CD14-positive monocyte (primary cell): ENCODE results near the gene WDR41. TPM values are rescaled to one million over a fixed set of nuclear protein-coding genes. Genes with fewer than 3 reads are reported as not detected.

Source experiments
- DNase-seq, 3 donors: peaks; one replicate each; pipeline ENCODE4 v3.0.0-alpha.2; 2011 to 2022
- H2AFZ ChIP-seq: 2 replicates; pipeline ENCODE4 v1.6.0; 2012; ENCODE audit warnings: mild to moderate bottlenecking, low read depth, low read length, inconsistent platforms; ENCODE audit not compliant: insufficient read depth, poor library complexity, severe bottlenecking
- H3K27ac ChIP-seq, 2 donors: 1 replicate in 1 of 2; 2 replicates in 1 of 2; pipeline ENCODE4 v1.5.1; 2012 to 2013; ENCODE audit warnings: low read length in 2 of 2, control low read depth in 1 of 2, inconsistent platforms in 1 of 2, low read depth in 1 of 2, mild to moderate bottlenecking in 1 of 2
- H3K27me3 ChIP-seq, 2 donors: one replicate each; pipeline versions ENCODE4 v1.6.0 to v1.6.1; 2011 to 2013; ENCODE audit warnings: low read length in 2 of 2; ENCODE audit not compliant: control insufficient read depth in 2 of 2, insufficient read depth in 2 of 2
- H3K36me3 ChIP-seq, 2 donors: replicated peaks in 1 of 2; 1 replicate in 1 of 2; 2 replicates in 1 of 2; pipeline versions ENCODE4 v1.5.1 to v1.6.1; 2012 to 2013; ENCODE audit warnings: low read length in 2 of 2, control low read depth in 1 of 2, inconsistent platforms in 1 of 2, mild to moderate bottlenecking in 1 of 2; ENCODE audit not compliant: insufficient read depth in 2 of 2, control insufficient read depth in 1 of 2
- H3K4me1 ChIP-seq, 2 donors: 1 replicate in 1 of 2; 2 replicates in 1 of 2; pipeline versions ENCODE4 v1.5.1 to v1.6.1; 2012 to 2013; ENCODE audit warnings: low read length in 2 of 2, control low read depth in 1 of 2, inconsistent platforms in 1 of 2, mild to moderate bottlenecking in 1 of 2, moderate library complexity in 1 of 2; ENCODE audit not compliant: insufficient read depth in 2 of 2, control insufficient read depth in 1 of 2
- H3K4me2 ChIP-seq: replicated peaks from 2 replicates; pipeline ENCODE3; 2012; ENCODE audit warnings: low read length, moderate library complexity, mild to moderate bottlenecking; ENCODE audit not compliant: poor library complexity, severe bottlenecking; ENCODE audit errors: extremely low read depth
- H3K4me3 ChIP-seq, 3 experiments: fragments of 200-600 bp in 1 of 3; sonication (generic) in 1 of 3; replicated peaks in 1 of 3; 1 replicate in 2 of 3; 2 replicates in 1 of 3; pipeline ENCODE4 v1.5.1; 2011 to 2013; ENCODE audit warnings: low read length in 3 of 3, mild to moderate bottlenecking in 3 of 3, control low read depth in 2 of 3, low read depth in 2 of 3, inconsistent platforms in 1 of 3, moderate library complexity in 1 of 3
- H3K79me2 ChIP-seq: 2 replicates; pipeline ENCODE4 v1.6.0; 2012; ENCODE audit warnings: mild to moderate bottlenecking, control low read depth, inconsistent platforms, low read length, moderate library complexity; ENCODE audit not compliant: insufficient read depth
- H3K9ac ChIP-seq: 2 replicates; pipeline ENCODE4 v1.6.0; 2017; ENCODE audit warnings: low read length, mild to moderate bottlenecking; ENCODE audit not compliant: insufficient read depth, poor library complexity, severe bottlenecking
- H3K9me3 ChIP-seq, 2 donors: replicated peaks in 1 of 2; 1 replicate in 1 of 2; 2 replicates in 1 of 2; pipeline versions ENCODE4 v1.5.1 to v1.6.1; 2012 to 2013; ENCODE audit warnings: low read length in 2 of 2, control low read depth in 1 of 2; ENCODE audit not compliant: control insufficient read depth in 1 of 2, insufficient read depth in 1 of 2
- H4K20me1 ChIP-seq: 2 replicates; pipeline ENCODE4 v1.6.0; 2012; ENCODE audit warnings: mild to moderate bottlenecking, low read length, control low read depth, moderate library complexity; ENCODE audit not compliant: insufficient read depth
- H3K27ac Mint-ChIP-seq, 7 donors: one replicate each; pipeline ENCODE4 v1.8.0; 2020; ENCODE audit warnings: mild to moderate bottlenecking in 7 of 7, mixed read lengths in 7 of 7, moderate library complexity in 6 of 7, inconsistent platforms in 2 of 7
- H3K27me3 Mint-ChIP-seq, 3 donors: one replicate each; pipeline ENCODE4 v1.8.0; 2021 to 2022; ENCODE audit warnings: low read depth in 3 of 3, mild to moderate bottlenecking in 3 of 3, mixed read lengths in 3 of 3, moderate library complexity in 3 of 3, inconsistent platforms in 1 of 3
- H3K36me3 Mint-ChIP-seq, 2 donors: one replicate each; pipeline ENCODE4 v1.8.0; 2020; ENCODE audit warnings: mixed read lengths in 2 of 2, inconsistent platforms in 1 of 2, mild to moderate bottlenecking in 1 of 2
- H3K4me1 Mint-ChIP-seq: one replicate; pipeline ENCODE4 v1.8.0; 2020; ENCODE audit warnings: mild to moderate bottlenecking, mixed read lengths
- H3K4me3 Mint-ChIP-seq, 2 donors: one replicate each; pipeline ENCODE4 v1.8.0; 2020; ENCODE audit warnings: mild to moderate bottlenecking in 2 of 2, mixed read lengths in 2 of 2, moderate library complexity in 1 of 2
- H3K9me3 Mint-ChIP-seq, 7 donors: one replicate each; pipeline ENCODE4 v1.8.0; 2020 to 2022; ENCODE audit warnings: mixed read lengths in 7 of 7, mild to moderate bottlenecking in 6 of 7, moderate library complexity in 6 of 7, inconsistent platforms in 2 of 7
- CTCF ChIP-seq: fragments of 200-600 bp; IDR thresholded peaks from one replicate; pipeline ENCODE4 v1.8.0; 2022; ENCODE audit warnings: antibody characterized with exemption, mild to moderate bottlenecking
- WGBS: methylation state at CpG from one replicate; pipeline ENCODE4 v1.1.5; 2013; ENCODE audit warnings: missing lambda C conversion rate; ENCODE audit not compliant: insufficient coverage; 5-methylcytosine and 5-hydroxymethylcytosine counted together
- intact Hi-C, 2 donors: fragments of 100-400 bp; cut with micrococcal nuclease; formaldehyde crosslinking; loops; one replicate each; pipeline versions ENCODE4 v1.15.0 to v1.15.1; 2023
- polyA plus RNA-seq, 3 donors: library from polyadenylated mRNA; depleted of rRNA in 1 of 3; unstranded in 2 of 3; stranded (reverse) in 1 of 3; fragments of 300-500 nt in 2 of 3; fragments of >200 nt in 1 of 3; fragmentation: Illumina TruSeq in 2 of 3; gene quantifications; 1 replicate in 2 of 3; 2 replicates in 1 of 3; pipeline ENCODE4 v1.2.3, GENCODE V29; 2012 to 2021

Gene WDR41
- polyA plus RNA-seq, 3 donors, result 19.6 to 64.0 (median 47.5) TPM

- no peak overlapping the region for H3K4me3 Mint-ChIP-seq
- DNase-seq, result no peak
- Histone ChIP-seq H2AFZ (no peak overlapping the region), H3K27ac (no peak overlapping the region), H3K36me3 (no peaks in the 10 kb centered on the region), H3K79me2 (no peaks in the 10 kb centered on the region), H4K20me1 (no peaks in the 10 kb centered on the region), H3K9ac (no peak overlapping the region), H3K4me2 (no peak overlapping the region), H3K4me1 (peaks cover 7% of the 10 kb centered on the region in 2 donors), H3K27me3 (no peaks in the 10 kb centered on the region), H3K9me3 (no peaks in the 10 kb centered on the region), H3K4me3 (no peak overlapping the region)
- no CpG with 5 or more reads among the region's 2 CpGs for WGBS
- peaks cover 0 to 6% (median 3%) of the 10 kb centered on the region in 3 donors for H3K27me3 Mint-ChIP-seq
- H3K9me3 Mint-ChIP-seq, result peaks cover 12 to 21% (median 17%) of the 10 kb centered on the region in 7 donors
- no peak for TF ChIP-seq CTCF
- no peaks in the 10 kb centered on the region for H3K36me3 Mint-ChIP-seq
- H3K27ac Mint-ChIP-seq, result no peak overlapping the region
- H3K4me1 Mint-ChIP-seq, result peaks cover 11% of the 10 kb centered on the region
- intact Hi-C loops, result loop anchor here in 1 of 2 donors (10.0 kb wide), 2 partner anchors 354 to 634 kb away; no protein-coding TSS in a partner anchor
These were observed 6.8 kb upstream of the WDR41 start for GRCh38 chr5:77498952-77499351.

- Histone ChIP-seq H3K4me2 (no peak overlapping the region), H3K9ac (no peak overlapping the region), H3K9me3 (no peaks in the 10 kb centered on the region), H3K79me2 (peaks cover 20% of the 10 kb centered on the region), H3K36me3 (no peaks in the 10 kb centered on the region), H2AFZ (no peak overlapping the region), H3K4me1 (peaks cover 18 to 20% of the 10 kb centered on the region in 2 donors), H3K27ac (no peak overlapping the region), H3K4me3 (no peak overlapping the region), H4K20me1 (no peaks in the 10 kb centered on the region), H3K27me3 (no peaks in the 10 kb centered on the region)
- no peak for DNase-seq
- TF ChIP-seq CTCF, result no peak
- WGBS, result no CpG with 5 or more reads among the region's 3 CpGs
- Mint-ChIP-seq H3K4me3 (no peak overlapping the region), H3K27me3 (peaks cover 0 to 3% (median 0%) of the 10 kb centered on the region in 3 donors), H3K27ac (no peak overlapping the region), H3K36me3 (no peaks in the 10 kb centered on the region), H3K4me1 (peaks cover 24% of the 10 kb centered on the region), H3K9me3 (no peaks in the 10 kb centered on the region)
- intact Hi-C loops, result loop anchor here (5.0 to 10.0 kb wide), 3 partner anchors 350 to 630 kb away; no protein-coding TSS in a partner anchor
These were observed 2.8 kb upstream of the WDR41 start for GRCh38 chr5:77494935-77495334.
